Thymus (tissue), 11 donors: Measurements from ENCODE around the gene ZFAND2A. TPM values are rescaled to one million over a fixed set of nuclear protein-coding genes. Genes with fewer than 3 reads are reported as not detected.
A peak's percentile ranks its signal among the peaks of the same experiment; 100 is the strongest.

Experiments used
- DNase-seq, 9 donors: peaks; one replicate each; pipeline ENCODE4 v3.0.0-alpha.2; 2013; ENCODE audit warnings: low spot score in 9 of 9, low read depth in 6 of 9, missing footprints in 1 of 9
- H3K27ac ChIP-seq, 2 donors: one replicate each; pipeline ENCODE4 v1.5.1; 2013; ENCODE audit warnings: control low read depth in 1 of 2, low read depth in 1 of 2, low read length in 1 of 2, mild to moderate bottlenecking in 1 of 2, moderate library complexity in 1 of 2
- H3K27me3 ChIP-seq, 2 donors: one replicate each; pipeline ENCODE4 v1.5.1; 2013; ENCODE audit warnings: low read length in 1 of 2; ENCODE audit not compliant: control insufficient read depth in 2 of 2, insufficient read depth in 1 of 2
- H3K36me3 ChIP-seq, 2 donors: one replicate each; pipeline ENCODE4 v1.5.1; 2013; ENCODE audit warnings: low read length in 1 of 2, mild to moderate bottlenecking in 1 of 2, moderate library complexity in 1 of 2; ENCODE audit not compliant: control insufficient read depth in 2 of 2, insufficient read depth in 2 of 2
- H3K4me1 ChIP-seq, 2 donors: one replicate each; pipeline ENCODE4 v1.5.1; 2013; ENCODE audit warnings: low read length in 2 of 2; ENCODE audit not compliant: control insufficient read depth in 2 of 2, insufficient read depth in 2 of 2
- H3K4me3 ChIP-seq, 2 donors: one replicate each; pipeline ENCODE4 v1.5.1; 2013; ENCODE audit warnings: low read length in 2 of 2, control low read depth in 1 of 2, mild to moderate bottlenecking in 1 of 2
- H3K9me3 ChIP-seq, 2 donors: one replicate each; pipeline ENCODE4 v1.5.1; 2013; ENCODE audit warnings: low read length in 1 of 2, mild to moderate bottlenecking in 1 of 2; ENCODE audit not compliant: control insufficient read depth in 2 of 2, insufficient read depth in 1 of 2
- WGBS: extraction: QIAGEN DNeasy Blood & Tissue Kit; methylation state at CpG from one replicate; pipeline ENCODE4 v1.1.7; 2013; 5-methylcytosine and 5-hydroxymethylcytosine counted together
- polyA plus RNA-seq: library from polyadenylated mRNA; stranded (reverse); fragments of 200-250 nt; gene quantifications from one replicate; pipeline ENCODE4 v1.2.3, GENCODE V29; 2013
- total RNA-seq: library from RNA; stranded (reverse); fragments of 120-200 nt; gene quantifications from one replicate; pipeline ENCODE4 v1.2.4, GENCODE V29; 2013
- donor health status: healthy.

ZFAND2A gene
- total and polyA plus RNA-seq, 2 donors: 18.8 to 34.9 TPM

GRCh38 chr7:1103009-1103788 is 56.8 kb downstream of the ZFAND2A start:
- Histone ChIP-seq H3K4me3 (no peak overlapping the region), H3K4me1 (peaks cover 0 to 46% of the 10 kb centered on the region in 2 donors), H3K27me3 (no peaks in the 10 kb centered on the region), H3K27ac (peak overlapping the region in 1 of 2 donors; percentile 43), H3K36me3 (no peaks in the 10 kb centered on the region), H3K9me3 (peaks cover 0 to under 1% of the 10 kb centered on the region in 2 donors)
- 94% methylated on average over 34 of the region's 34 CpGs for WGBS
- DNase-seq: no peak

Other genes with a start within 250 kb of the ZFAND2A start
- 6.2 TPM for gene ADAP1, start 205.5 kb downstream of the ZFAND2A start, total RNA-seq
- 9.4 TPM for gene ADAP1, start 205.5 kb downstream of the ZFAND2A start, polyA plus RNA-seq
- 6.9 TPM for gene COX19, start 184.6 kb downstream of the ZFAND2A start, total RNA-seq
- 11.6 TPM for gene COX19, start 184.6 kb downstream of the ZFAND2A start, polyA plus RNA-seq
- gene CYP2W1, start 177.0 kb downstream of the ZFAND2A start, total RNA-seq: 0.09 TPM
- 0.48 TPM for gene CYP2W1, start 177.0 kb downstream of the ZFAND2A start, polyA plus RNA-seq
- 2.7 TPM for gene GPR146, start 115.7 kb downstream of the ZFAND2A start, total RNA-seq
- 12.6 TPM for gene GPR146, start 115.7 kb downstream of the ZFAND2A start, polyA plus RNA-seq
- gene GPER1, start 72.1 kb downstream of the ZFAND2A start, total RNA-seq: 0.99 TPM
- gene GPER1, start 72.1 kb downstream of the ZFAND2A start, polyA plus RNA-seq: 3.4 TPM
- gene UNCX, start 72.7 kb upstream of the ZFAND2A start, total RNA-seq: 0.05 TPM
- 0.07 TPM for gene UNCX, start 72.7 kb upstream of the ZFAND2A start, polyA plus RNA-seq